A673 (cell line): Measurements from ENCODE around the gene UHRF1. TPM values are rescaled to one million over a fixed set of nuclear protein-coding genes. Genes with fewer than 3 reads are reported as not detected.

Experiments used
- BruUV-seq: library from RNA; stranded (reverse); fragments of 400-500 nt; replicated peaks from 2 replicates; lab custom pipeline; 2021; lab: Mats Ljungman, UMichigan
- CTCF ChIA-PET: fragments of 300-600 bp; sonication (Branson Sonifier 250); formaldehyde crosslinking; loops from one replicate; lab custom pipeline; 2022; ENCODE audit warnings: antibody characterized with exemption; lab: Charles Lee
- POLR2A ChIA-PET: fragments of 300-600 bp; sonication (Branson Sonifier 250); formaldehyde crosslinking; loops from one replicate; lab custom pipeline; 2022; ENCODE audit warnings: antibody characterized with exemption; ENCODE audit not compliant: low non-redundant PET; lab: Charles Lee
- DNase-seq: peaks from one replicate; pipeline ENCODE4 v3.0.0-alpha.2; 2015; ENCODE audit warnings: low spot score
- H3K27ac ChIP-seq: fragments of 200-600 bp; sonication (generic); 2 replicates; pipeline ENCODE4 v1.5.1; 2016; ENCODE audit warnings: mixed run types, low read depth, mild to moderate bottlenecking, mixed read lengths, antibody characterized with exemption, low read length; ENCODE audit not compliant: poor library complexity, severe bottlenecking
- H3K27me3 ChIP-seq: fragments of 200-600 bp; sonication (generic); replicated peaks from 2 replicates; pipeline ENCODE4 v1.6.1; 2017; ENCODE audit warnings: mixed run types, low read depth, mild to moderate bottlenecking, mixed read lengths, antibody characterized with exemption, low read length; ENCODE audit not compliant: insufficient read depth, poor library complexity
- H3K36me3 ChIP-seq: fragments of 200-600 bp; sonication (generic); 2 replicates; pipeline ENCODE4 v1.6.1; 2016; ENCODE audit warnings: mixed run types, mild to moderate bottlenecking, mixed read lengths, antibody characterized with exemption, low read length; ENCODE audit not compliant: insufficient read depth, poor library complexity, severe bottlenecking
- H3K4me1 ChIP-seq: fragments of 200-600 bp; sonication (generic); 2 replicates; pipeline ENCODE4 v1.6.1; 2017; ENCODE audit warnings: mixed run types, mild to moderate bottlenecking, mixed read lengths, antibody characterized with exemption, low read length; ENCODE audit not compliant: insufficient read depth, poor library complexity, severe bottlenecking
- H3K4me3 ChIP-seq: fragments of 200-600 bp; sonication (generic); 2 replicates; pipeline ENCODE4 v1.5.1; 2016; ENCODE audit warnings: low read depth, mixed run types, mild to moderate bottlenecking, mixed read lengths, low read length; ENCODE audit not compliant: poor library complexity, severe bottlenecking
- H3K9me3 ChIP-seq: fragments of 200-600 bp; sonication (generic); 2 replicates; pipeline ENCODE4 v1.6.1; 2016; ENCODE audit warnings: mixed run types, low read depth, mild to moderate bottlenecking, mixed read lengths, antibody characterized with exemption, low read length; ENCODE audit not compliant: poor library complexity, severe bottlenecking
- CTCF ChIP-seq: fragments of 300-800, 200-600 bp; sonication (generic); conservative IDR thresholded peaks from 2 replicates; pipeline ENCODE4 v1.5.1; 2017; ENCODE audit warnings: low read depth, mild to moderate bottlenecking, antibody characterized with exemption, low read length, moderate library complexity, mixed read lengths
- EZH2 ChIP-seq: fragments of 200-600 bp; sonication (generic); IDR thresholded peaks from 2 replicates; pipeline ENCODE4 v1.6.1; 2017; ENCODE audit warnings: borderline replicate concordance, low read depth, mild to moderate bottlenecking, mixed read lengths, antibody characterized with exemption, low read length; ENCODE audit not compliant: poor library complexity, severe bottlenecking
- intact Hi-C: fragments of 100-400 bp; cut with micrococcal nuclease; formaldehyde crosslinking; loops from one replicate; pipeline ENCODE4 v1.10.0; 2022; ENCODE audit not compliant: unreplicated experiment
- total RNA-seq: library from RNA; stranded (reverse); gene quantifications from 2 replicates; pipeline ENCODE4 v1.2.3, GENCODE V29; 2021

Gene UHRF1
- total RNA-seq, 1 experiment from 2014 or later: 203 TPM

- Histone ChIP-seq H3K27ac (no peak overlapping the region), H3K4me3 (no peak overlapping the region), H3K27me3 (no peaks in the 10 kb centered on the region), H3K36me3 (no peaks in the 10 kb centered on the region), H3K4me1 (peaks cover under 1% of the 10 kb centered on the region), H3K9me3 (no peaks in the 10 kb centered on the region)
- CTCF ChIA-PET: interaction anchor here (0.6 kb wide), 1 partner anchor 49 kb away, joined by 3 read pairs; no protein-coding TSS in a partner anchor
- intact Hi-C loops: no loop called here
- DNase-seq: peak; percentile 51
- no TSS peak for BruUV-seq
- TF ChIP-seq EZH2 (no peak), CTCF (peak; percentile 49; the same call in 1 of the 2 replicates)
- POLR2A ChIA-PET: no interaction called here
Observed at GRCh38 chr19:4976401-4977298, 67.3 kb downstream of the UHRF1 start.

- no peak overlapping the region for H3K4me3 ChIP-seq
- no peaks in the 10 kb centered on the region for H3K4me1 ChIP-seq
- ChIA-PET CTCF (no interaction called here), POLR2A (no interaction called here)
- no peaks in the 10 kb centered on the region for H3K36me3 ChIP-seq
- no TSS peak for BruUV-seq
- no peak for DNase-seq
- H3K27ac ChIP-seq: no peak overlapping the region
- no peaks in the 10 kb centered on the region for H3K27me3 ChIP-seq
- no peaks in the 10 kb centered on the region for H3K9me3 ChIP-seq
- intact Hi-C loops: no loop called here
- no peak for TF ChIP-seq EZH2
- no peak for TF ChIP-seq CTCF
Observed at GRCh38 chr19:4977299-4978174, 68.2 kb downstream of the UHRF1 start.

DNA sequence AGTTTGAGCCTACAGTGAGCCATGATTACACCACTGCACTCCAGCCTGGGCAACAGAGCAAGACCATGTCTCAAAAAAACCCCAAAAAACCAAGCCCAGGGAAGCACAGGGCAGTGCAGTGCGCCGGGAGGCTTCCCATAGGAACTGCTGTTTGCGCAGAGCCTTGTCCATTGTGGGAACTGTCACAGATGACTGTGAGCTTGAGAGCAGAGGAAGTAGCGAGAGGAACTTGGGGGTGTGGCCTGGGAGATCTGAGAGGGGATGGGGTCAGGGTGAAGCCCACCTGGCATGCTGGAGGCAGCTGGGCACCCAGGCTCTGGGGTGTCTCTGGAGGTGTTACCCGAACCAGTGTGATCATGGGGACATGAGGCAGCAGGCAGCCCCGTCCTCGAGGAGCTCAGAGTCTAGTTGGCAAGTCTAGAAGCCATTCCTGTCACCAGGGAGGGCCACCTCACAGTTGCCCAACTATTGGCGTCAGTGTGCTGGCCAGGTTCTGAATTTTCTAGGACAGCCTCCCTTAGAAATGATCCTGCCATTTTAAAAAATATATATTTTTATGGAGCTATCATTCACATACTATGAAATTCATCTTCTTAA is 70.0 kb downstream of the UHRF1 start:
- intact Hi-C loops: loop anchor here (1.0 kb wide), 1 partner anchor 12 kb away; no protein-coding TSS in a partner anchor
- CTCF ChIA-PET: no interaction called here
- TF ChIP-seq CTCF (no peak), EZH2 (no peak)
- H3K4me1 ChIP-seq: no peaks in the 10 kb centered on the region
- no TSS peak for BruUV-seq
- H3K36me3 ChIP-seq: no peaks in the 10 kb centered on the region
- DNase-seq: no peak
- POLR2A ChIA-PET: no interaction called here
- H3K4me3 ChIP-seq: no peak overlapping the region
- H3K27ac ChIP-seq: no peak overlapping the region
- H3K9me3 ChIP-seq: no peaks in the 10 kb centered on the region
- no peaks in the 10 kb centered on the region for H3K27me3 ChIP-seq
